Vagina (tissue), 2 donors: ENCODE measurements around the gene TMEM31.

Source experiments
- POLR2A ChIP-seq, 2 donors: fragments of 450-650 bp; IDR thresholded peaks; one replicate each; pipeline ENCODE4 v1.6.1; 2017; ENCODE audit warnings: antibody characterized with exemption in 2 of 2, mild to moderate bottlenecking in 2 of 2, moderate library complexity in 2 of 2
- TF ChIP-seq, protein P1 (sequence below), 3 experiments: fragments of 450-650 bp in 2 of 3; fragments of 200-600 bp in 1 of 3; sonication (generic) in 1 of 3; IDR thresholded peaks; one replicate each; pipeline ENCODE4 v1.5.1; 2017 to 2019; ENCODE audit warnings: antibody characterized with exemption in 3 of 3, mild to moderate bottlenecking in 2 of 3, moderate library complexity in 2 of 3

DNA sequence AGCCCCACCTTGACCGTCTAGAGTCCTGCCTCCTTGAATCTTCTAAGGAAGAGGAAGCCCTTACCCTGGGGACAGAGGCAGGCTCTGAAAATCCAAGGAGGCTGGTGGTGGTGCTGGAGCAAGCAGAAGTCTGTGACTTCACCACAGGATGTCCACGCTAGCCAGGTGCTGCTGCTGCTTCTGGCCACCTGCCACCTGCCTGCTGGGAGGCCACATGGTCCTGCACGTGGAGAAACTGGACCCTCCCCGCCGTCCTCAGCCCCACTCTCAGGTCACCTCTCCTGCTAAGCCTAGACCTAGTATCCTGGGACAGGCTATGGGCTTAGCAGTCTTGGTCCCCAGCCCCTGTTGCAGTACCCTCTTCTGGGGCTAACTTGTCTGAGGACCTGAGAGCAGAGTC, 15.8 kb downstream of the TMEM31 start:
- TF ChIP-seq, protein P1, sequence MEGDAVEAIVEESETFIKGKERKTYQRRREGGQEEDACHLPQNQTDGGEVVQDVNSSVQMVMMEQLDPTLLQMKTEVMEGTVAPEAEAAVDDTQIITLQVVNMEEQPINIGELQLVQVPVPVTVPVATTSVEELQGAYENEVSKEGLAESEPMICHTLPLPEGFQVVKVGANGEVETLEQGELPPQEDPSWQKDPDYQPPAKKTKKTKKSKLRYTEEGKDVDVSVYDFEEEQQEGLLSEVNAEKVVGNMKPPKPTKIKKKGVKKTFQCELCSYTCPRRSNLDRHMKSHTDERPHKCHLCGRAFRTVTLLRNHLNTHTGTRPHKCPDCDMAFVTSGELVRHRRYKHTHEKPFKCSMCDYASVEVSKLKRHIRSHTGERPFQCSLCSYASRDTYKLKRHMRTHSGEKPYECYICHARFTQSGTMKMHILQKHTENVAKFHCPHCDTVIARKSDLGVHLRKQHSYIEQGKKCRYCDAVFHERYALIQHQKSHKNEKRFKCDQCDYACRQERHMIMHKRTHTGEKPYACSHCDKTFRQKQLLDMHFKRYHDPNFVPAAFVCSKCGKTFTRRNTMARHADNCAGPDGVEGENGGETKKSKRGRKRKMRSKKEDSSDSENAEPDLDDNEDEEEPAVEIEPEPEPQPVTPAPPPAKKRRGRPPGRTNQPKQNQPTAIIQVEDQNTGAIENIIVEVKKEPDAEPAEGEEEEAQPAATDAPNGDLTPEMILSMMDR (IDR thresholded peaks at IDR 0.05), result no peak
- no peak for TF ChIP-seq POLR2A (IDR thresholded peaks at IDR 0.05)
